H1 (cell line): ENCODE results near the gene NR0B2. TPM values are rescaled to one million over a fixed set of nuclear protein-coding genes. Genes with fewer than 3 reads are reported as not detected.
A peak's percentile ranks its signal among the peaks of the same experiment; 100 is the strongest.

Experiments used
- ASH2L ChIP-seq: fragments of 200-600, 300-600 bp; sonication (generic); IDR thresholded peaks from one replicate; pipeline ENCODE4 v1.7.1; 2017; ENCODE audit warnings: low read length
- ATF2 ChIP-seq: IDR thresholded peaks from 2 replicates; pipeline ENCODE4 v1.6.1; 2012; ENCODE audit warnings: low read length, inconsistent platforms
- CHD7 ChIP-seq: fragments of 300-600 bp; sonication (generic); IDR thresholded peaks from 2 replicates; pipeline ENCODE4 v1.7.1; 2012; ENCODE audit warnings: low read length, moderate library complexity, mild to moderate bottlenecking, inconsistent platforms; ENCODE audit not compliant: insufficient replicate concordance
- NANOG ChIP-seq: IDR thresholded peaks from 2 replicates; pipeline ENCODE4 v1.6.1; 2011; ENCODE audit warnings: low read length, low read depth, mild to moderate bottlenecking, inconsistent platforms; ENCODE audit not compliant: insufficient read depth, poor library complexity, severe bottlenecking
- POLR2A ChIP-seq, 2 experiments: IDR thresholded peaks; 1 replicate in 1 of 2; 2 replicates in 1 of 2; pipeline ENCODE4 v1.6.1; 2011; ENCODE audit warnings: low read depth in 2 of 2, low read length in 2 of 2, mild to moderate bottlenecking in 2 of 2; ENCODE audit errors: control extremely low read depth in 1 of 2
- RBBP5 ChIP-seq: IDR thresholded peaks from 2 replicates; pipeline ENCODE4 v1.7.1; 2012; ENCODE audit warnings: low read depth, mild to moderate bottlenecking, inconsistent platforms, low read length, moderate library complexity, borderline replicate concordance
- TAF7 ChIP-seq: optimal IDR thresholded peaks from 2 replicates; pipeline ENCODE3; 2011; ENCODE audit warnings: low read depth, mild to moderate bottlenecking, inconsistent platforms, low read length, moderate library complexity, borderline replicate concordance
- polyA plus RNA-seq, 7 experiments: library from polyadenylated mRNA; depleted of rRNA in 3 of 7; stranded (reverse) in 5 of 7; unstranded in 2 of 7; fragments of >200 nt in 5 of 7; fragments of 200-250 nt in 2 of 7; gene quantifications; 1 replicate in 5 of 7; 2 replicates in 1 of 7; 4 replicates in 1 of 7; pipeline versions ENCODE4 v1.2.1 to v1.2.3, GENCODE V29; 2011 to 2013; ENCODE audit warnings: missing spikeins in 2 of 7, mixed read lengths in 2 of 7
- total RNA-seq: library from RNA; stranded (reverse); fragmentation: NEBNext Ultra II Directional; extraction: Animal tissue kit (Norgen Biotek cat#: 25700); gene quantifications from 2 replicates; pipeline ENCODE4 v1.2.1, GENCODE V29; 2021

The NR0B2 gene
- total and polyA plus RNA-seq, 2 of the 8 experiments (the other 6 are each of a cell fraction or from before 2014, with no cell fraction given): not detected

DNA sequence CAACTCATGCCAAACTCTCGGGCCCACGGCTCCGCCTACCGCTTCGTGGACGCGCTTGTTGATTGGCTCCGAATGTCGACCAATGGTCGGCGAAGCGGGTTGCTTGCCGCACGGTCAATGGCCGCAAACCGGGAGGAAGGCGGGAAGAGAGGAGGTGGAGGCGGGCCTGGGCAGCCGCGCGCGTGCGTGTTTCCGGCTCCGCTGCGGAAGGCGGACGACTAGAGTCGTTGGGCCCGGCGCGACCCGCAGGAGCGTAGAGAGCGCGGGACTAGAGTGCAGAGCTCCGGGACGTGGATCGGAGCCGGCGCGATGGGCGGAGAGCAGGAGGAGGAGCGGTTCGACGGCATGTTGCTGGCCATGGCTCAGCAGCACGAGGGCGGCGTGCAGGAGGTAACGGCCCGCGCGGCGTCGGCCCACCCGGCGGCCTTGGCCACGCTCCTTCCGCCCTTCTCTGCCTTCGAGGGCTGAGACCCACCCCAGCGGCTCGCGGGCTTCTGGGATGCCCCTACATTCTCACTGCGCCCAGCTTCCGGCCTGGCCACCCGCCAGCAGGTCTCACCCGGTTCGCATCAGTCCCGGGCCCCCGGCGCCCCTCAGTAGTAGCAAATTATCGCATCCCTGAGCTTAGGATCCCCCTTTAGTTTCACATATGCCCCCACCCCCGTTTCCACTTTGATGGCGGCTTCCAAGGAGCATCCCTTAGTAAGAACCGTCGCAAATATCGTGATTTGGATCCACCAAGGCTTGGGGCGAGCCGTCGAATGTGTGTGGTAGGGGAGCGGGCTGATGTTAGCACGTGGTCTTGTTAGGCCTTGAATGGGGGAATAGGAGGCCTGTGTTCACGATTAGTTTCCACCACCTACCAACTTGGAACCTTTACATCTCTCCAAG is 8.0 kb upstream of the NR0B2 start, which contains the start of gene NUDC (continued):
- TF ChIP-seq CHD7 (no peak), NANOG (no peak), TAF7 (peak; percentile 24), POLR2A (IDR thresholded peaks at IDR 0.05; ENCODE audit: control extremely low read depth in 1 of 2, low read depth in 2 of 2, low read length in 2 of 2) (peak; percentile 66 to 94), RBBP5 (peak; percentile 72; the same call in 1 of the 2 replicates), ASH2L (peak; percentile 74), ATF2 (no peak)
